NCI-H128 (cell line): ENCODE measurements around the gene ENPP3.

Experiments
- DNase-seq: peaks from one replicate; lab custom pipeline; 2025; ENCODE audit not compliant: unreplicated experiment; lab: John Stamatoyannopoulos, UW

ENPP3 gene

DNA sequence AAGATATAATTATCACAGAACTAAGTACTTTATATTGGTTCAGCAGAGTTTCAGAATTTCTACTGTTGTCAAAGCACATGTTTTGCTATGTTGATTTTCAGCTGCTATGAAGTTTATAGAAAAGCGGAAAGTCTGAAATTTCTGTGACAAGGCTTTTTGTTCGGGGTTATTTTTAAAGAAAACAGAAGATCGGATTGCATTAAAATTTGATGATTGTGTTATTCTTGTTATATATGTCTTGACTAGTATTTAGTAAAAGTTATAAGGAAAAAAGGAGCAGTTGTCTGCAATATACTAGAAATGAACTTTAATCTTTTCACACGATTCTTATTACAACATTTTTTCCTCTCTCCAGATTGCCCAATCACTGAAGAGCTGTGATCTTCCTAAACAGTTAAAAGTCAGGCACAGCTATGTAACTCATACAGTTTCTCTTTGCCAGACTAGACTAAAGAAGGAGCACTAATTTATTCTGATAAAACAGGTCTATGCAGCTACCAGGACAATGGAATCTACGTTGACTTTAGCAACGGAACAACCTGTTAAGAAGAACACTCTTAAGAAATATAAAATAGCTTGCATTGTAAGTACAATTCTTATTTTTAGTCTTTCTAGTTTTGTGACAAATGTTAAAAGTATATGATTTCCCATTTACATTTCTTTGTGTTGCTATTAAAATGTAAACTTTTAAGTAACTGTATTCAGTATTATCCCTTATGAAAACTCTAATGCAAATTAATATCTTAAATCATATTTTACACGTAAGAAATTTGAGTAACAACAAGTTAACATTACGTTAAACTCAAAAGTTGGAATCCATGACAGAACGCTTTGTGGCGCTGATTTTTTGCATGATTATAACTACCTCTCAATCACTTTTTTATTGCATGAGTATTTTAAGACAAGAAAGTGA, at the start of gene ENPP3:
Gene ENPP3, plus strand, starts transcription at position 423 of the 913 bp plus-strand sequence. Its CDS starts 83 bp downstream, at position 506.
- DNase-seq: no peak

DNA sequence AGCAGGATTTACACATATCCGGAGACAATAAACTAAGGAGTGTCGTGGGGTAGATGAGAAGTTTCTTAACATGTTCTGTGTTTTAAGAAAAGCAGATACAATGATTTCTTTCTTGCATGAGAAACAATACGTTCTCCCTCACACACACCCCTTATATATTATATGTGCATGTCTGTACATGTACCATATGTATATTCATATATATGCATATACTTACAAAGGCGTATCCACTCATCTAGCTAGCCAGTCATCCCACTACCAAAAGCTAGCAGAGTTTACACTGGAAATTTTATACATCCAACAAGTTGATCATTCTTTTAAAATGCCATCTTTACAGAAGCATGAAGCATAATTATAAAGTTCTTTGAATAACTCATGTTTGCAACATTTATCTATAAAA, 49.2 kb upstream of the ENPP3 start:
- no peak for DNase-seq

DNA sequence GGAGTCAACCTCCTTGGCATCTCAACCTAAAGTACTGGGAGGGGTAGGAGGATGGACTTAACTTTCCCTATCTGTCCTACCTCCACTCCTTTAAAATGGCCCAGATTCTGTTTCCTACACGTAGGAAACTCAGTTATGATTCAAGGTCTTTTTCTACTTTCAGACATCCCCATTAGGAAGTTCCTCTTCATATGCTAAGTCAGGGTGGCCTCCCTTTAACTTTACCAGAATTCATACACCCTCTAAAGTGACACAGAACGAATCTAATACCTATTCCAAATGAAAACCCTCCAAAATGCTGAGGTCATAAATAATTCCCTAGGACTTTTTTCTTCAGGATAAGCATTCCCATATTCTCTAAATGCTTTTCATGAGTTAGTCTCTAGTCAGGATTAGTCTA, 48.5 kb upstream of the ENPP3 start:
- DNase-seq: no peak

DNA sequence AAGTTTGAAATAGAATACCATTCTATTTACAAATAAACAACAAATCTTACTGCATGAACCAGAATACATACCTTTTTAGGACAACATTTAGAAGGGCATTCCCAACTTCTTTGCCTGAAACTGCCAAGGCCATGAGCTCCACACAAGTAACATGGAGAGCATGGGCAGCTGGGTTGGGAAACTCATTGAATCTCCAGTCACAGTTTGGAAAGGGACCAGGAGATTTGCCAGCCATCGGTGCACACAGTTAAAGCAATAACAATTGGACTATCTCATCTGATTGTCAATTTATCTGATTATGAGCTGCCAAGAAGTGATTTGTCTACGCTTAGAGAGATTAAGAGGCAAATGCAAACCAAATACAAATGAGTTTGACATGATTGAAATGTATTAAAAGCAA, 44.2 kb upstream of the ENPP3 start:
- no peak for DNase-seq

DNA sequence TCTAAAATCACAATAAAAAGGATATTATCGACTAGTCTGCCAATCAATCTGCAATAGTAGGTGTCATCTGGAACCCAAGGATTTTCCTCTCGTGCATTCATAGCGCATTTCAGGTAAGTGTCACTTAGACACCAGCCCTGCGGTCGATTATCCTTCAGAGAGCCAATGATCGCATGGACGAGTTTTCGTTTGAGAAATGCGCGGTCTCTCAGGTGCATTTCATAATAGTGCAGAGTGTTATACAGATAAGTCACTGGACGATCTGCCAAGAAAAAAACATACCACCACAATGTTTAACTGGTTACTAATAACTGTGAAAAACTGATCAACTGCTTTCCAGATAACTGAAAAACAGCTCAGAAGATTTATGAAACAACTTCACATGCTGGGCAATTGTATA, 43.0 kb upstream of the ENPP3 start:
- no peak for DNase-seq

DNA sequence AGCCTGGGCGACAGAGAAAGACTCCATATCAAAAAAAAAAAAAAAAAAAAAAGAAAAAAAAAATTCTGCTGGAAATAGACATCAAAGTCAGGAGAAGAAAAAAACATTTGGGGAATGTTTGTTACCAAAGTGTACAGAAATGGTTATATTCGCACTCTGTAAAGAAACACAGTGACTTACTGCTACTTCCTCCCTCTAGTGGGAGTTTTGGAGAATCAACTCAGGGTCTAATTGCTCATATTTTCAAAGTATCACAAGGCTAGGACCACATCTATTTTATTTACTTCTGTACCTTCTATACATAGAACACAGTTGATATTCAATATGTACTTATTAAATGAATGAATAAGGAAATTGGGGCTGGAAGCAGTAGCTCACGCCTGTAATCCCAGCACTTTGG, 39.7 kb upstream of the ENPP3 start:
- no peak for DNase-seq

DNA sequence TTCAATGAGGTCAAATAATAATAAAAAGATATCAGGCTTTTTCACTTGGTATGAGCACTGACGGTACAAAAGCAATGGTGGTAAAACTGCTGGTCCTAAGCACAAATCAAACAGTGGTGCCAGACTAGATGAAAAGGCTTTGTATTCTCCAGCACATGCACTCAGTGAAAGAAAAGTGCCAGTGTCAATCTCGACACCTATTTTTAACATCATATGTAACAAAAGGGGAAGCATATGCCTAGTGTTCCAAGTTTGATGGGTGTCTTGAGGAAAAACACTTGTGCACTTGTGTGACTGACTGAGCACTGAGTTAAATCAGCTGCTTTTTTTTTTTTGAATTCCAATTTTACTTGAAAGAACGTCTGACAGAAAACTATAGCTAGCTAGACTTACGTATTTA, 36.4 kb upstream of the ENPP3 start:
- no peak for DNase-seq

DNA sequence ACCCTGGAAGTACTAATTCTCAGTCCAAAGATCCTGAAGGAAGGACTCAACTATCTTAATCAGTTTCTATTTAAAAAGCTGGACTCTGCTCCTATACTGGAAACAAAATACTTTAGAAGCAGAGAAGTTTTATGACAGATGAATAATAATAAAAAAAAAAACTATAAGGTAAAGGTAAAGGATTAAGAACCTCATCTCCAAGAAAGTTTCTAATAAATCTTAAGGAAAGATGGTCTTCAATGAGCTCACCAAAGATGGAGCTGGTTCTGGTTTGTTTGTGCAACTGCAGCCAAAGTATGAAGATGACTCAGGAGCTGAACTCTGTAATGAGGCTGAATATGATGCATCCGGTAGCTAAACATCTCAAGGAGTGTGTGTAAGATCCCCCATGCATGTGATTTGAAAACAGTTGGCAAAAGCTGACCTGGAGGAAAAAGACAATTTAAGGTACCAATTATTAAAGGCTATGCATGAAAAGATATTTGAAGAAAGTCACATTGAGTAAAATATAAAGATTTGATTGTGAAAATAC, 34.3 kb upstream of the ENPP3 start:
- DNase-seq: no peak

DNA sequence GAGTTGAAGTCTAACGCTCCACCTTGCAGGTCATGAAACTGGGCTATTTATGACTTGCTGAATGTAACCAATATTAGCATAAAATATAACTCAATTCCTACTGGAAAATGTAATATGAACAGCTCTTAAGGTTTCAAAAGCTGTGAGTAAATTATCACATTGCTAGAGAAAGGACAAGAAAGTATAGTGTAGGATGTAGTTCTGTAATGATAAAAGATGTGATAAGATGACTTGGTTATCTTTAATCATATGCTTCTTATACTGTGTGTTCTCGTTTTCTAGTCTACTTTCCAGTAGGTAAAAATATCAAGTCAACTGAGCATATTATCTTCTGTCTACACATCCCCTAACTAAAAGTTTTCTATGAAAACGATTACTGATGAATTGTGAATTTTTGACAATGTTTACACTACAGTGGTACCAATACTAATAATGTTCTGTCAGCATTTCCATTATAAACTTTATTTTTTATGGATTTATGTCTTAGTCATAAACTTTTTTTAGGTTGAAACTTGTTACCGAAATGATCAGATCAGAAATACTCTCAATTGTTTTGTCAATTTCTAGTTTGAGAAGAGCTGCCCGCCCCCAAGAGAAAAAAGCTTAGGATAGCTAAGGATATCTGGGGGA, 23.7 kb upstream of the ENPP3 start:
- no peak for DNase-seq

DNA sequence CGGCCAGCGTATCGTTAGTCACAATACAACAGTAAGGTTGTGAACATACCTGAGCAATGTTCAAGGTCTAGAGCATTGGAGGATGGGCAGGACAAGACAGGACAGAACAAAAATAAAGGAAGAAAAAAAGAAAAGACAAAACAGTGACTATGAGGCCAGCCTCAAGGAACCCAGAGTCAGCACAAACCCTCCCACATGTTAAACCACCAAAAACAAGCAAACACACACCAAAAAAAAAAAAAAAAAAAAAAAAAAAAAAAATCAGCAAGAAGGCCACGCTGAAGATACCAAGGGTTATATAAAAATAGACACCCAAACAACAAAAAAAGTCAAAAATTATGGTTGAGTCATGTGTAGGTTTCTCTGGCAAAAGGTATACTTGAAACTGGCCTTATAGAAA, 21.8 kb upstream of the ENPP3 start:
- no peak for DNase-seq

DNA sequence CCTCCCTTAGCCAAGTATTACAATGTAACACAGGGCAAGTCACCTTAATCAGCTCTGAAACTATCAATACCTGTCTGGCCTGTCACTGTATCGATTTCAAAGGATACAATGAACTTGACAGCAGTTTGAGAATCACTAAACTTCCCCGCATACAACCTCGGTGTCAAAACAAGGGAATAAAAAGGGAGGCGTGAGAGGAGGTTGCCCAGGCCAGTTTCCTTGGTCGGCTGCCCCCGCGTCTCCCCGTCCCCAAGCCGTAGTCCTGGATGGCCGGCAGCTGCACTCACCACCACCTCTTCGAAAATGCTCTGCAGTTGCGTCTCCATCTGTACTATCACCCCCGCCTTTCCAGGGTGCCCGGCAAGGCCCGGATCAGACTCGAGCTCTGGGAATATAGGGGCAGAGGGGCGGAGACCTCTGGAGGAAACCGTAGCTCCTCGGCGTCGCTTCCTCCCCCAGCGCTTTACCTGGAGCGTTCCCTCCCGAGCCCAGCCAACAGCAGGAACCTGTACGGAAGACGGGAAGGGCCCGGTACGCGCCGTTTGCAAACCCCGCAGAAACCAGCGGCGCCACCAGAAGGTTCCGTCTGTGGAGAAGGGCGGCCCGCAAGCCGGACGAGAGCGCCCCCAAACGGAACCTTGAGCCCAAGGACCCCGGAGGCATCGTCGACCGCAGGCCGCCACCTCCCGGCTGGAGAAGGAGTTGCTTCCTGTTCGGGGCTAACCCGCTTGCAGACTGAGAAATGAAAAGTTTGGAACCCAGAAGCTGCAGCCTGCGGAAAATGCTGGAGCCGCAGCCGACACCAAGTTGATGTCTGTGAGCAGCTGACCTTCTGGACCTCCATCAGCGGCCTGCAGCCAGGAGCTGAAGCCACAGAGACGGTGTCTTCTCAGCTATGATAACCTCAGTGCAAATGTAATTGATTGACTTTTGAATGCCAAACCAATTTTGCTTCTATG, 9.1 kb upstream of the ENPP3 start, which contains the start of gene MED23:
Gene MED23, minus strand, starts transcription at position 519 of the 959 bp plus-strand sequence. Its CDS starts 193 bp downstream, at position 326.
- DNase-seq: peak; percentile 92

DNA sequence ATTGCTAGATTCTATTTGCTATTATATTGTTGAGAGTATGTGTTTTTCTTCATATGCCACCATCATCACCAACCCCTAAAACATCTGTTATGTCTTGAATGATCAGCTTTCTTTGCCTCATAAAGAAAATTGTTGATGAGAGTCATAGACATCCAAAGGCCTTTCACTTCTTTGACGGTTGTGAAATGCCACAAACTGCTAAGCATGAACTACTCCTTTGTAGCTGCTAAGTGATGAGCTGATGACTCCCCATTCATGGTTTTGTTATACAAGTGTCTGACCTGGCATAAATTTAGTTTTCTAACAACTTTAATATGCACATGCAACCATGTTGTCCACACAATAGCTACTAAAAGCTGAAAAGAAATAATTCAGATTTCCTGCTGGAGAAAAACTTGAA, 8.4 kb upstream of the ENPP3 start:
- no peak for DNase-seq

DNA sequence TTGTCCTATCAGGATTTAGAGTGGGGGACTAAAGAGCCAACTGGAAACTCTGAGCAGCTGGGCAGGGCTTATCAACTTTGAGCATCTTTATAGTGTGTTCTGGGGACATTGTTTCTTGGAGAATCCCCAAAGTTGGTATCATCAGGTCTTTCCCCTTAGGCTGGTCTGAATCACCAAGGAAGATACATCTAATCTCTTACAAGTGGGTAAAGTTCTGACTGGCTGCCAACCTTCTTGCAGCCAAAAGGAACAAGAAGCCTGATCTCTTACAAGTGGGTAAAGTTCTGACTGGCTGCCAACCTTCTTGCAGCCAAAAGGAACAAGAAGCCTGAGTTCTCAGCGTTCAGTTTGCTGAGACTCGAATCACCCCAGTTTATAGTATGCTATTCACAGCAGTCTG, 7.5 kb upstream of the ENPP3 start:
- no peak for DNase-seq

DNA sequence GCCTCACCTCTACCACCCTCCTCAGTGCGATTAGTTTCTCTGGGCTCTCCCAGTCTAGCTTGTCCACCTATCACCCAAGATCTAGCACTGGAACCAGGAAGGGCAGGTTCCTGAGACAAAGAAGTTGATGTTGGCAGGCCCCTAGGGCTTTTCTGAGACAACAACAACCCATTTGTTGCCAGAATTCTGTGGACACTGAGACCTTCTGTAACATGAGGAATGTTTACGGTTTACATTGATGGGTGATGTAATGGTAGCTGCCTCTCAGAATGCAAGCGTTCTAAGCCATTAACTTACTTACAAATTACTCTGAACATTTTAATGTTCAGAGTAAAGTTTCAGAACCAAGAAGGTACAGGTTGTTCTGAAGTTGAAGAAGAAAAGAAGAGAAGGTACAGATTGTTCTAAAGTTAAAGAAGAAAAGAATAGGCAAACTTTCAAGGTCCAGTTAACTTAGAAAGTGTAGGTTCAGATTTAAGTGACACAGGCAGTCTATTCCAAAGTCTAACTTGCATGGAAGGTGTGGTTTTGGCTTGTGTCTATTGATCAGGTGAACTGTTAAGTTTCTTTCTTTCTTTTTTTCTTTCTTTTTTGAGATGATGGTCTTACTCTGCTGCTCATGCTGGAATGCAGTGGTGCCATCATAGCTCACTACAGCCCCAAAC, 5.3 kb upstream of the ENPP3 start:
- no peak for DNase-seq

DNA sequence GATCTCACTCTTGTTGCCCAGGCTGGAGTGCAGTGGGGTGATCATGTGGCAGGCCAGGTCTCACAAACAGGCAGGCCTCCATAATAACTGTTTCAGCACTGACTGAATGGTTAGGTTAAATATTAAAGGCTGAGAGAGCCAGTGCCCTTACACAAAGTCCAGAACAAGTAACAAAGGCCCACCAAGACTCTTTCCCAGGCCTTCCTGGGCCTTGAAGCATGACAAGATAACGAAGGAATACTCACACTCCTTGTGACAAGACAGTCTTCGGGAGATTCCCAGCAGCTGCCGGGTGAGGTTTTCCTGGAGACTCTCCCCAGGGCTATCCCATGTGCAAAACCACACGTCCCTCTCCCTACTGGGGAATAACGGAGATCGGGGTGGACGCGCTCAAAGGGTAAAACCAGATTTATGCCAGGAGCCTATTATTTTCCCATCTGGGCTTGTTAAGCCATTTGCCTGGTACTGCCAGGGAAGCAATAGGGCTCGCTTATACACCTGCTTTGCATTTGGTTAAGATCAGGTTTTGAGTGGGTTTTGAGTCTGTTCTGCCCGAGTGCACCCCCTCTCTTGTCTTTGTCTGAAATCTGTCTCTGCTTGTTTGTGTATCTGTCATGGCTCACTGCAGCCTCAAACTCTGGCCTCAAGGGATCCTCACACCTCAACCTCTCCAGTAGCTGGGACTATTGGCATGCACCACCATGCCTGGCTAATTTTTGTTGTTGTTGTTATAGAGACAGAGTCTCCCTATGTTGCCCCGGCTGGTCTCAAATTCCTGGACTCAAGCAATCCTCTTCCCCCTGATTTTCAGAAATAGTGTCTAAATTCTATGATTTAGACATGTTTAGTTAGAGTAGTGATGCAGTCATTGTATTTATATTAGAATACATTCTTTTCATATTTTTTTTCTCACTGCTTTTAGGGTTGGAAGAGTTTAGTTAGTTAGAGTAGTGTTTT, 1.4 kb upstream of the ENPP3 start:
- DNase-seq: no peak

DNA sequence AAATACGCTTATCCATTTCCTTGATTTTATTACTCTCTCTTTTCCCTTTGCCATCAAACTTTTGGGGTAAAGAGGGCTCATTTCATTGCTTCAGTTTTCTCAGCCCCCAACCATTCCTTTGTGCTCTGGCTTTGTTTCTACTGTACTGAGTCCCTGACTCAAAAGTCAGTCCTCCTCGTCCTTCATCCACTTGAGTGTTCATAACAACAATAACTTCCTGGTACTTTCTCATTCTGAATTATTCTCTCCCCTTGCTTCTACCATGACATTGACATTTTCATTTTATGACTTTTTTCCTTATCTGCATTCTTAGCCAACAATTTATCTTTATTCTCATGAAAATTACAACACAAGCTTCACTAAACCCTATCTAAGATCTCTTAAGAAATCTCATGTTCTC, 911 bp downstream of the ENPP3 start:
- no peak for DNase-seq

DNA sequence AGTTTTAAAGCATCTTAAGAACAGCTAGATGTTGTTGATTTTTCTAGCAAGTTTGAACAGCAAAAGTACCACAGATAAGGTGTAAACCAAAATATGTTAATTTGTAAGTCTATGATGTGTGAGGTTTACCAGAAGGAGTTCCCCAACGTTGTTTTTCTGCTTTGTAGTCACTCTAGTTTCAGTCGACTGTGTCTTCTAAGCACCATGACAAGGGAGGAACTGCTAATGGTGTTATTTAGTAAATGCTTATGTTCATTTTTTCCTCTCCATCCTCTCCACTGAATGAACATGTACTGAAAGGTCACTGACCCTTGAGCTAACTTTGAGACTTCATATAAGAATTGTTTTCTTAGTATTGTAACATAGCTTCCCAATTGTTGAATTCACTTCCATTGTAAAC, 3.0 kb downstream of the ENPP3 start:
- DNase-seq: no peak

DNA sequence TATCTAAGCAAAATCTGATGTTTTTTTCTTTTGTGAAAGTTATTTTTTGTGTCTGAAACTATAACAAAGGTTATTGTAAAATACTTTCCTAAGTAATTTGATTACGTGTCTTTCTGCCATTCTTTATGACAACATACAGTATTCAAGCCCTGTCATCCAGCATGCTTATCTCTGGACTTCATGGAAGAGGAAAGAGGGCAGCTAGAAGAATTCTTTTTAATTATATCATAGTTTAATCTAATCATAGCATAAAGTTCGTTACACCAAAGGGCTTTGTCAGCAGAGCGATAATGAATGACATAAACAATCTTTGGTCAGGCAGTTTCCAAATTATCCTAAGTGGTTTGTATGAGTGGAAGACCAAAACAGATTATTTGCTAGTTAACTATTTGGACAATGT, 3.5 kb downstream of the ENPP3 start:
- DNase-seq: no peak

DNA sequence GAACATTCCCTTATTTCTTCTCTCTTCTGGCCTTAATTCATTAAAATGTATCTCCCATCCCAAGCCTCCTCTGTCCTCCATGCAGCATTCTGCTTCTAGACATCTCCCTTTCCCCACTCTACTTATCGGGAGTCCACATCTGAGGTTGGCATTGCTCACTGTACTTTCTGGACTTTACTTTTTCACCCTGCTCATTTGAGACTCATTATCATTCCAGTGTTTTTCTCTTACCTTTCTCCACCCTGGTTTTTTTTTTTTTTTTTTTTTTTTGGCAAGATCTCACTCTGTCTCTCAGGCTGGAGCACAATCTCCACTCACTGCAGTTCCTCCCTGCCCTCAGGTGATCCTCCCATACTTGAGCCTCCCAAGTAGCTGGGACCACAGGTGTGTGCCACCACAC, 4.5 kb downstream of the ENPP3 start:
- no peak for DNase-seq
